SK-N-SH treated with all-trans-retinoic acid at 6 μM for 48 hours (cell line): Measurements from ENCODE around the gene PALB2.

Source experiments
- ARNTL ChIP-seq: fragments of 450-650 bp; formaldehyde crosslinking; IDR thresholded peaks from 2 replicates; pipeline ENCODE4 v1.5.0; 2020; ENCODE audit warnings: low read depth, mild to moderate bottlenecking, moderate library complexity, borderline replicate concordance
- TSHZ2 ChIP-seq: fragments of 250-450 bp; sonication (Bioruptor Pico); IDR thresholded peaks from 2 replicates; pipeline ENCODE4 v1.5.0; 2020; ENCODE audit warnings: mild to moderate bottlenecking, moderate library complexity
- ZFP3 ChIP-seq: fragments of 250-450 bp; sonication (Bioruptor Pico); IDR thresholded peaks from 2 replicates; pipeline ENCODE4 v1.5.0; 2020; ENCODE audit warnings: mild to moderate bottlenecking, moderate library complexity
- ZFP30 ChIP-seq: fragments of 450-650 bp; formaldehyde crosslinking; IDR thresholded peaks from 2 replicates; pipeline ENCODE4 v1.5.0; 2022; ENCODE audit warnings: mild to moderate bottlenecking, moderate library complexity

- TF ChIP-seq ZFP3 (CRISPR knock-in tag) (no peak), ARNTL (CRISPR knock-in tag) (no peak), ZFP30 (CRISPR knock-in tag) (no peak), TSHZ2 (CRISPR knock-in tag) (0 out of 2 replicates have a peak, but pooled peaks have one; percentile 20)
These were observed at the start of gene PALB2, which contains the start of gene DCTN5 for GRCh38 chr16:23640931-23641765.
